MM.1S (cell line): ENCODE results near the gene SENP8.

Experiments
- DNase-seq: peaks from one replicate; pipeline ENCODE4 v3.0.0-alpha.2; 2015
- H2AFZ ChIP-seq: fragments of 300-600 bp; sonication (generic); 2 replicates; pipeline ENCODE4 v1.6.0; 2016; ENCODE audit warnings: antibody characterized with exemption, low read length
- H3F3A ChIP-seq: fragments of 300-600 bp; sonication (generic); 2 replicates; pipeline ENCODE4 v1.6.1; 2016; ENCODE audit warnings: mild to moderate bottlenecking, antibody characterized with exemption, low read length, moderate library complexity, mixed read lengths; ENCODE audit not compliant: insufficient read depth
- H3K27ac ChIP-seq: fragments of 300-600 bp; sonication (generic); 2 replicates; pipeline ENCODE4 v1.5.1; 2016; ENCODE audit warnings: mild to moderate bottlenecking, low read length
- H3K27me3 ChIP-seq: fragments of 300-600 bp; sonication (generic); replicated peaks from 2 replicates; pipeline ENCODE4 v1.6.0; 2016; ENCODE audit warnings: low read length; ENCODE audit not compliant: insufficient read depth
- H3K36me3 ChIP-seq: fragments of 300-600 bp; sonication (generic); replicated peaks from 2 replicates; pipeline ENCODE4 v1.6.1; 2016; ENCODE audit warnings: mild to moderate bottlenecking, low read length, mixed read lengths; ENCODE audit not compliant: insufficient read depth
- H3K4me1 ChIP-seq: fragments of 300-600 bp; sonication (generic); 2 replicates; pipeline ENCODE4 v1.6.1; 2016; ENCODE audit warnings: low read length, mixed read lengths
- H3K4me2 ChIP-seq: fragments of 300-600 bp; sonication (generic); 2 replicates; pipeline ENCODE4 v1.6.0; 2016; ENCODE audit warnings: low read depth, low read length
- H3K4me3 ChIP-seq: fragments of 300-600 bp; sonication (generic); 2 replicates; pipeline ENCODE4 v1.5.1; 2016; ENCODE audit warnings: low read length, mixed read lengths
- H3K79me2 ChIP-seq: fragments of 300-600 bp; sonication (generic); 2 replicates; pipeline ENCODE4 v1.6.1; 2016; ENCODE audit warnings: mixed run types, low read length, mixed read lengths
- H3K9ac ChIP-seq: fragments of 300-600 bp; sonication (generic); 2 replicates; pipeline ENCODE4 v1.6.1; 2016; ENCODE audit warnings: low read length, mixed read lengths
- H3K9me2 ChIP-seq: fragments of 300-600 bp; sonication (generic); replicated peaks from 2 replicates; pipeline ENCODE4 v1.6.1; 2016; ENCODE audit warnings: mild to moderate bottlenecking, low read length, mixed read lengths; ENCODE audit not compliant: insufficient read depth
- H3K9me3 ChIP-seq: fragments of 300-600 bp; sonication (generic); replicated peaks from 2 replicates; pipeline ENCODE4 v1.6.1; 2016; ENCODE audit warnings: mild to moderate bottlenecking, low read length, mixed read lengths; ENCODE audit not compliant: insufficient read depth
- H4K20me1 ChIP-seq: fragments of 300-600 bp; sonication (generic); 2 replicates; pipeline ENCODE4 v1.6.1; 2016; ENCODE audit warnings: mild to moderate bottlenecking, low read length, moderate library complexity, mixed read lengths; ENCODE audit not compliant: insufficient read depth
- EZH2 ChIP-seq: fragments of 300-600 bp; sonication (generic); optimal IDR thresholded peaks from 2 replicates; pipeline ENCODE3; 2017; ENCODE audit warnings: low read depth, mild to moderate bottlenecking, antibody characterized with exemption, low read length, mixed read lengths
- EZH2phosphoT487 ChIP-seq: fragments of 300-600 bp; sonication (generic); IDR thresholded peaks from 2 replicates; pipeline ENCODE4 v1.6.1; 2018; ENCODE audit warnings: antibody characterized with exemption, low read length
- TF ChIP-seq, protein P1 (sequence below): fragments of 300-600 bp; sonication (generic); IDR thresholded peaks from 2 replicates; pipeline ENCODE4 v1.5.1; 2016; ENCODE audit warnings: antibody characterized with exemption, low read length, mixed read lengths

Gene SENP8

DNA sequence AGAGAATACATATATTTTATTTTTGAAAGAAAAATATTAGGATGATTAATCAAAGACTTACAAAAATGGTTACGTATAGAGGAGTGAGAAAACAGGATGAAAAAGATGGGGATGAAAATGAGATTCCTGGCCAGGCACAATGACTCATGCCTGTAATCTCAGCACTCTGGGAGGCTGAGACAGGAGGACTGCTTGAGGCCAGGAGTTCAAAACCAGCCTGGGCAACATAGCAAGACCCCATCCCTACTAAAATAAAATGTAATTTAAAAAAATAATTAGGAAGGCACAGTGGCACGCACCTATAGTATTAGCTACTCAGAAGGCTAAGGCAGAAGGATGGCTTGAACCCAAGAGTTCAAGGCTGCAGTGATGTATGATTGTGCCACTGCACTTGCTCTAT lies 12.1 kb upstream of the SENP8 start:
- no peak overlapping the region for H2AFZ ChIP-seq
- H4K20me1 ChIP-seq: no peaks in the 10 kb centered on the region
- H3K4me1 ChIP-seq: no peaks in the 10 kb centered on the region
- H3K4me3 ChIP-seq: no peak overlapping the region
- no peaks in the 10 kb centered on the region for H3K9me2 ChIP-seq
- H3K27ac ChIP-seq: no peak overlapping the region
- H3K9me3 ChIP-seq: no peaks in the 10 kb centered on the region
- H3K9ac ChIP-seq: no peak overlapping the region
- TF ChIP-seq, protein P1, sequence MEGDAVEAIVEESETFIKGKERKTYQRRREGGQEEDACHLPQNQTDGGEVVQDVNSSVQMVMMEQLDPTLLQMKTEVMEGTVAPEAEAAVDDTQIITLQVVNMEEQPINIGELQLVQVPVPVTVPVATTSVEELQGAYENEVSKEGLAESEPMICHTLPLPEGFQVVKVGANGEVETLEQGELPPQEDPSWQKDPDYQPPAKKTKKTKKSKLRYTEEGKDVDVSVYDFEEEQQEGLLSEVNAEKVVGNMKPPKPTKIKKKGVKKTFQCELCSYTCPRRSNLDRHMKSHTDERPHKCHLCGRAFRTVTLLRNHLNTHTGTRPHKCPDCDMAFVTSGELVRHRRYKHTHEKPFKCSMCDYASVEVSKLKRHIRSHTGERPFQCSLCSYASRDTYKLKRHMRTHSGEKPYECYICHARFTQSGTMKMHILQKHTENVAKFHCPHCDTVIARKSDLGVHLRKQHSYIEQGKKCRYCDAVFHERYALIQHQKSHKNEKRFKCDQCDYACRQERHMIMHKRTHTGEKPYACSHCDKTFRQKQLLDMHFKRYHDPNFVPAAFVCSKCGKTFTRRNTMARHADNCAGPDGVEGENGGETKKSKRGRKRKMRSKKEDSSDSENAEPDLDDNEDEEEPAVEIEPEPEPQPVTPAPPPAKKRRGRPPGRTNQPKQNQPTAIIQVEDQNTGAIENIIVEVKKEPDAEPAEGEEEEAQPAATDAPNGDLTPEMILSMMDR: no peak
- TF ChIP-seq EZH2phosphoT487 (no peak), EZH2 (no peak)
- no peak overlapping the region for H3K4me2 ChIP-seq
- H3K36me3 ChIP-seq: no peaks in the 10 kb centered on the region
- H3F3A ChIP-seq: no peaks in the 10 kb centered on the region
- no peak for DNase-seq
- H3K27me3 ChIP-seq: no peaks in the 10 kb centered on the region
- no peaks in the 10 kb centered on the region for H3K79me2 ChIP-seq

DNA sequence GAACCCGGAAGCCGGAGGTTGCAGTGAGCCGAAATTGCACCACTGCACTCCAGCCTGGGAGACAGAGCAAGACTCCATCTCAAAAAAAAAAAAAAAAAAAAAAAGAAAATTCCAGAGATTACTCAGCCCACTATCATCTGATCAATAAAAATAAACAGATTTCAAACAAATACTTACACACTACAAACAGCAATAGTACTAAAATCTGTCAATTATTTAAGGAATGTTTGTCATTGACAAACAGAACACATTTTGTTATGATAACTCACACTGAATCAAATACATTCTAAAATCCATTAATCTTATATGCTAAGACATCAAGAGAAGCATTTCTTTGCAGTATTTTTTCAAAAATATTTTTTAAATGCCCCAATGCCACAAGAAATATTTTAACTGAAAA lies 7.8 kb upstream of the SENP8 start:
- Histone ChIP-seq H3K79me2 (peaks cover 3% of the 10 kb centered on the region), H3K9me2 (no peaks in the 10 kb centered on the region), H3K9ac (no peak overlapping the region), H3K9me3 (no peaks in the 10 kb centered on the region), H2AFZ (no peak overlapping the region), H3F3A (no peaks in the 10 kb centered on the region), H3K4me2 (no peak overlapping the region), H3K36me3 (no peaks in the 10 kb centered on the region), H3K4me1 (no peaks in the 10 kb centered on the region), H3K27ac (no peak overlapping the region), H3K27me3 (no peaks in the 10 kb centered on the region), H4K20me1 (no peaks in the 10 kb centered on the region; the same call in 1 of the 2 replicates), H3K4me3 (no peak overlapping the region)
- DNase-seq: no peak
- TF ChIP-seq EZH2 (no peak), EZH2phosphoT487 (no peak)
- TF ChIP-seq, protein P1: no peak

DNA sequence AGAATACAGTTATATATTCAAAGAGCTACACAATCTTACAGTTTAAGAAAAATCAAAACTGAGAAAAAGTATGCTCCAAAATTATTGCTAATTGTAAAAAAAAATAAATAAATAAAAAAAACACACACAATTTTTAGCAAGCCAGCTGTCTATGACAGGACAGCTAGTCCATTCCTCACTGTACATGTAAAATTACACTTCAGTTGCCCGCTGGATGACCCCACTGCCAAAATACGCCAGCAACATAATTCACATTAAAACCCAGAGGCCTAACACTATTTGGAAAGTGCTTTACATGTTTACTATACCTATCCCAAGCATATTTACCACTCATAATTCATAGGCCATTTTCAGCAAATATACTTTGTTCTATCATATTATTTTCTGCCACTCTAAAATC lies 6.1 kb upstream of the SENP8 start:
- TF ChIP-seq EZH2phosphoT487: no peak
- Histone ChIP-seq H3F3A (peaks cover 4% of the 10 kb centered on the region; the same call in 1 of the 2 replicates), H3K9me2 (no peaks in the 10 kb centered on the region), H3K9me3 (no peaks in the 10 kb centered on the region), H3K4me1 (peaks cover 7% of the 10 kb centered on the region), H3K4me3 (no peak overlapping the region), H3K27me3 (no peaks in the 10 kb centered on the region), H3K4me2 (no peak overlapping the region), H3K79me2 (peaks cover 15% of the 10 kb centered on the region), H2AFZ (no peak overlapping the region), H3K36me3 (no peaks in the 10 kb centered on the region), H4K20me1 (no peaks in the 10 kb centered on the region; the same call in 1 of the 2 replicates), H3K27ac (no peak overlapping the region), H3K9ac (no peak overlapping the region)
- no peak for DNase-seq

DNA sequence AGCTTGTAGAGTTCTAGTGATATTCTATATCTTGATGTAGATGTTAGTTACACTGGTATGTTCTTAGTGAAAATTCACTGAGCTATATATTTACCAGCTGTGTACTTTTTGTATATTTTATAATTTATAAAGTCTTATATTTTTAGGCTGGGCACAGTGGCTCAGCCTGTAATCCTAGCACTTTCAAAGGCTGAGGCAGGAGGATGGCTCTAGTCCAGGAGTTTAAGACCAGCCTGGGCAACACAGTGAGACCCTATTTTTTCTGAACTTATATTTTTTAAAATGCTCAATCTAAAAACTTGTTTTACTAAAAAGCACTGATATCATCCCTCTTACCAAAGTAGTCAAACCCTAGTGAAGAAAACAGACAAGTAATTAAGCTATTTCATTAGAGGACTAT lies 5.4 kb upstream of the SENP8 start:
- no peaks in the 10 kb centered on the region for H3K9me3 ChIP-seq
- peaks cover 7% of the 10 kb centered on the region for H3K4me1 ChIP-seq
- DNase-seq: no peak
- peaks cover 7% of the 10 kb centered on the region; the same call in 1 of the 2 replicates for H3F3A ChIP-seq
- no peaks in the 10 kb centered on the region for H3K36me3 ChIP-seq
- H3K4me2 ChIP-seq: no peak overlapping the region
- H3K27me3 ChIP-seq: no peaks in the 10 kb centered on the region
- H2AFZ ChIP-seq: no peak overlapping the region
- TF ChIP-seq, protein P1: no peak
- TF ChIP-seq EZH2phosphoT487: no peak
- peaks cover 17% of the 10 kb centered on the region for H3K79me2 ChIP-seq
- H3K27ac ChIP-seq: no peak overlapping the region
- no peaks in the 10 kb centered on the region for H3K9me2 ChIP-seq
- no peak overlapping the region for H3K4me3 ChIP-seq
- no peaks in the 10 kb centered on the region; the same call in 1 of the 2 replicates for H4K20me1 ChIP-seq
- H3K9ac ChIP-seq: no peak overlapping the region
